A549 (cell line): ENCODE data around the gene DPPA4. TPM values are rescaled to one million over a fixed set of nuclear protein-coding genes. Genes with fewer than 3 reads are reported as not detected.

Experiments
- ATAC-seq, 2 experiments: fragments of 200-7000 bp in 1 of 2; fragments of >200 bp in 1 of 2; cut with Nextera tagmentation in 1 of 2; cut with Tn5 transposase in 1 of 2; 3 replicates each; pipeline versions ENCODE4 v1.8.0 to v1.9.1; 2018 to 2020; ENCODE audit warnings: mild to moderate bottlenecking in 1 of 2, moderate library complexity in 1 of 2
- CTCF ChIA-PET: fragments of 300-600 bp; sonication (Branson Sonifier 250); formaldehyde crosslinking; extraction: SDS; loops from one replicate; lab custom pipeline; 2021; ENCODE audit warnings: antibody characterized with exemption, inconsistent platforms; lab: Yijun Ruan, JAX
- POLR2A ChIA-PET: fragments of 350-600 bp; formaldehyde crosslinking; extraction: SDS; loops from one replicate; lab custom pipeline; 2021; ENCODE audit warnings: antibody characterized with exemption, inconsistent platforms; lab: Yijun Ruan, JAX
- DNase-seq, 2 experiments: peaks; one replicate each; pipeline versions ENCODE4 v3.0.0 to v3.0.0-alpha.2; 2011 to 2016; ENCODE audit warnings: low read depth in 1 of 2, low spot score in 1 of 2
- FAIRE-seq: peaks from 2 replicates; lab custom pipeline; 2011; peaks lifted over from hg19 to GRCh38; lab: Jason Lieb, UNC
- H3K27ac ChIP-seq, 2 experiments: fragments of >200 bp; sonication (Bioruptor Twin); formaldehyde crosslinking; 3 replicates each; pipeline ENCODE4 v1.5.1; 2016 to 2017
- H3K4me1 ChIP-seq: fragments of >200 bp; sonication (Bioruptor Twin); formaldehyde crosslinking; 3 replicates; pipeline ENCODE4 v1.6.1; 2016
- H3K4me2 ChIP-seq: fragments of >200 bp; sonication (Bioruptor Twin); formaldehyde crosslinking; 3 replicates; pipeline ENCODE4 v1.6.1; 2016
- H3K4me3 ChIP-seq: fragments of >200 bp; sonication (Bioruptor Twin); formaldehyde crosslinking; 3 replicates; pipeline ENCODE4 v1.5.1; 2016
- H3K9me3 ChIP-seq: fragments of >200 bp; sonication (Bioruptor Twin); formaldehyde crosslinking; 3 replicates; pipeline ENCODE4 v1.6.1; 2016
- BHLHE40 ChIP-seq: IDR thresholded peaks from 2 replicates; pipeline ENCODE4 v1.6.1; 2012; ENCODE audit warnings: low read depth, low read length, inconsistent platforms
- CHD2 ChIP-seq: fragments of 150-350 bp; IDR thresholded peaks from 2 replicates; pipeline ENCODE4 v1.6.1; 2014; ENCODE audit warnings: low read length; ENCODE audit not compliant: partially characterized antibody
- EHF ChIP-seq: fragments of 250-450 bp; sonication (Bioruptor Pico); IDR thresholded peaks from 2 replicates; pipeline ENCODE4 v1.5.0; 2020; ENCODE audit warnings: mild to moderate bottlenecking
- ESRRA ChIP-seq: fragments of 150-350 bp; IDR thresholded peaks from 2 replicates; pipeline ENCODE4 v1.6.1; 2014; ENCODE audit warnings: mild to moderate bottlenecking, low read length, borderline replicate concordance
- FOSL2 ChIP-seq, 2 experiments: fragments of 450-650 bp in 1 of 2; fragments of >200 bp in 1 of 2; sonication (Bioruptor Twin) in 1 of 2; formaldehyde crosslinking; IDR thresholded peaks; 2 replicates each; pipeline versions ENCODE4 v1.5.0 to v1.6.1; 2016 to 2020; ENCODE audit warnings: mild to moderate bottlenecking in 1 of 2, moderate library complexity in 1 of 2
- FOXS1 ChIP-seq: fragments of 250-450 bp; sonication (Bioruptor Pico); IDR thresholded peaks from 2 replicates; pipeline ENCODE4 v1.5.0; 2020; ENCODE audit warnings: mild to moderate bottlenecking, moderate library complexity
- GATA3 ChIP-seq: IDR thresholded peaks from 2 replicates; pipeline ENCODE4 v1.6.1; 2012; ENCODE audit warnings: borderline replicate concordance
- JUNB ChIP-seq: fragments of >200 bp; sonication (Bioruptor Twin); formaldehyde crosslinking; IDR thresholded peaks from 2 replicates; pipeline ENCODE4 v1.6.1; 2016
- KDM1A ChIP-seq: fragments of 200-600 bp; sonication (generic); IDR thresholded peaks from 2 replicates; pipeline ENCODE4 v1.6.1; 2016; ENCODE audit warnings: low read depth, mild to moderate bottlenecking
- KDM5A ChIP-seq: fragments of 200-600 bp; sonication (generic); IDR thresholded peaks from 2 replicates; pipeline ENCODE4 v1.6.1; 2016; ENCODE audit warnings: antibody characterized with exemption, mild to moderate bottlenecking
- POLR2AphosphoS2 ChIP-seq: conservative IDR thresholded peaks from 2 replicates; pipeline ENCODE4 v1.6.1; 2012; ENCODE audit warnings: low read length, improper control_type of control experiment, inconsistent platforms
- RAD21 ChIP-seq, 2 experiments: fragments of >200 bp in 1 of 2; sonication (Bioruptor Twin) in 1 of 2; formaldehyde crosslinking in 1 of 2; IDR thresholded peaks in 1 of 2; conservative IDR thresholded peaks in 1 of 2; 2 replicates in 1 of 2; 3 replicates in 1 of 2; pipeline ENCODE4 v1.6.1; 2012 to 2018; ENCODE audit warnings: inconsistent platforms in 1 of 2
- RARB ChIP-seq: fragments of 250-450 bp; sonication (Bioruptor Pico); IDR thresholded peaks from 2 replicates; pipeline ENCODE4 v1.8.0; 2021; ENCODE audit warnings: mild to moderate bottlenecking, moderate library complexity
- RFX5 ChIP-seq: fragments of 450-650 bp; IDR thresholded peaks from 2 replicates; pipeline ENCODE4 v1.7.1; 2014; ENCODE audit warnings: antibody characterized with exemption, mild to moderate bottlenecking, moderate library complexity
- SMC3 ChIP-seq: fragments of >200 bp; sonication (Bioruptor Twin); formaldehyde crosslinking; IDR thresholded peaks from 3 replicates; pipeline ENCODE4 v1.6.1; 2018; ENCODE audit warnings: inconsistent platforms
- TP53 ChIP-seq: fragments of 250-450 bp; sonication (Bioruptor Pico); IDR thresholded peaks from 2 replicates; pipeline ENCODE4 v1.5.0; 2021; ENCODE audit warnings: mild to moderate bottlenecking, moderate library complexity
- ZC3H11A ChIP-seq: fragments of 450-650 bp; IDR thresholded peaks from 2 replicates; pipeline ENCODE4 v1.6.1; 2014; ENCODE audit warnings: antibody characterized with exemption, mild to moderate bottlenecking
- ZFP36 ChIP-seq: fragments of 450-650 bp; IDR thresholded peaks from 2 replicates; pipeline ENCODE4 v1.6.1; 2014; ENCODE audit warnings: borderline replicate concordance; ENCODE audit not compliant: partially characterized antibody
- ZNF302 ChIP-seq: fragments of 250-450 bp; sonication (Bioruptor Pico); IDR thresholded peaks from 2 replicates; pipeline ENCODE4 v1.9.0; 2021; ENCODE audit warnings: inconsistent platforms, mild to moderate bottlenecking, moderate library complexity
- WGBS: methylation state at CpG from one replicate; pipeline ENCODE4 v1.1.6; 2017; ENCODE audit errors: missing lambda C conversion rate; 5-methylcytosine and 5-hydroxymethylcytosine counted together
- polyA plus RNA-seq, 4 experiments: library from polyadenylated mRNA; depleted of rRNA in 3 of 4; stranded (reverse); fragments of >200 nt; fragmentation: RNase III in 1 of 4; extraction: RNeasy Plus Mini Kit Qiagen cat#74134 plus additional on column Dnase treatment in 1 of 4; gene quantifications; 2 replicates in 3 of 4; 3 replicates in 1 of 4; pipeline ENCODE4 v1.2.3, GENCODE V29; 2011 to 2017
- TF ChIP-seq, protein P1 (sequence below): IDR thresholded peaks from 2 replicates; pipeline ENCODE4 v1.6.1; 2012
- TF ChIP-seq, protein P2 (sequence below): fragments of >200 bp; sonication (Bioruptor Twin); formaldehyde crosslinking; IDR thresholded peaks from 3 replicates; pipeline ENCODE4 v1.5.1; 2016
- TF ChIP-seq, protein P3 (sequence below): fragments of >200 bp; sonication (Bioruptor Twin); formaldehyde crosslinking; IDR thresholded peaks from 3 replicates; pipeline ENCODE4 v1.6.1; 2016
- TF ChIP-seq, protein P4 (sequence below): fragments of 450-650 bp; IDR thresholded peaks from 2 replicates; pipeline ENCODE4 v1.6.1; 2014; ENCODE audit warnings: antibody characterized with exemption
- TF ChIP-seq, protein P5 (sequence below): IDR thresholded peaks from 2 replicates; pipeline ENCODE4 v1.6.1; 2012; ENCODE audit warnings: low read depth, borderline replicate concordance

Gene DPPA4
- polyA plus RNA-seq, 2 of the 4 experiments (the other 2 are of a cell fraction) = not detected

DNA sequence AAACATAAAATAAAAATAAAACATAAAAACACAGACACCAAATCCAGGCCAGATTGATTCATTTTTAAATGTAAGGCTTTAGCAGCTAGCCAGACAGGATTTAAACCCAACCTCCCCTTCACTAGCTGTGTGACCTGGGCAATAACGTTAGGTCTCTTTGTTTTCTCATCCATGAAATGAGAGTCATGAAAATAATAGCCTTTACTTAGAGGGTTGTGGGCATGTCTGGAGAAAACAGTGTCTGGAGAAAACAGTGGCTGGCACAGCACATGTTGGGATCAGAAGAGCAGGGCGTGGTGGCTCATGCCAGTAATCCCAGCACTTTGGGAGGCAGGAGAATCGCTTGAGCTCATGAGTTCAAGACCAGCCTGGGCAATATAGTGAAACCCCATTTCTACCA is 1.9 kb upstream of the DPPA4 start:
- Histone ChIP-seq H3K4me1 (peaks cover 15% of the 10 kb centered on the region; the same call in 2 of the 3 replicates), H3K4me2 (no peak overlapping the region), H3K9me3 (no peaks in the 10 kb centered on the region), H3K4me3 (no peak overlapping the region), H3K27ac (0 out of 6 replicates have a peak overlapping the region, but pooled peaks of 1 of the 2 experiments have one; percentile 8)
- CTCF ChIA-PET = interaction anchor here (1.1 kb wide), 1 partner anchor 18 kb away, joined by 3 read pairs; no protein-coding TSS in a partner anchor
- WGBS = 51% methylated on average over 3 of the region's 3 CpGs
- FAIRE-seq (no peak), ATAC-seq (no peak), DNase-seq (no peak)
- POLR2A ChIA-PET = no interaction called here
- TF ChIP-seq ZFP36 (no peak), RAD21 (conservative IDR thresholded peaks at IDR 0.05 in 1 of 2, IDR thresholded peaks at IDR 0.05 in 1 of 2) (no peak), JUNB (no peak), ZNF302 (no peak), SMC3 (no peak), KDM1A (no peak), POLR2AphosphoS2 (no peak), BHLHE40 (no peak), EHF (CRISPR knock-in tag) (no peak), RFX5 (no peak), FOXS1 (CRISPR knock-in tag) (no peak), RARB (CRISPR knock-in tag) (no peak), TP53 (CRISPR knock-in tag) (no peak), ZC3H11A (no peak), FOSL2 (IDR thresholded peaks at IDR 0.05) (no peak), FOSL2 (CRISPR knock-in tag; IDR thresholded peaks at IDR 0.05) (no peak)
- TF ChIP-seq, protein P1, sequence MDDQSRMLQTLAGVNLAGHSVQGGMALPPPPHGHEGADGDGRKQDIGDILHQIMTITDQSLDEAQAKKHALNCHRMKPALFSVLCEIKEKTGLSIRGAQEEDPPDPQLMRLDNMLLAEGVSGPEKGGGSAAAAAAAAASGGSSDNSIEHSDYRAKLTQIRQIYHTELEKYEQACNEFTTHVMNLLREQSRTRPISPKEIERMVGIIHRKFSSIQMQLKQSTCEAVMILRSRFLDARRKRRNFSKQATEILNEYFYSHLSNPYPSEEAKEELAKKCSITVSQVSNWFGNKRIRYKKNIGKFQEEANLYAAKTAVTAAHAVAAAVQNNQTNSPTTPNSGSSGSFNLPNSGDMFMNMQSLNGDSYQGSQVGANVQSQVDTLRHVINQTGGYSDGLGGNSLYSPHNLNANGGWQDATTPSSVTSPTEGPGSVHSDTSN = no peak
- TF ChIP-seq, protein P2, sequence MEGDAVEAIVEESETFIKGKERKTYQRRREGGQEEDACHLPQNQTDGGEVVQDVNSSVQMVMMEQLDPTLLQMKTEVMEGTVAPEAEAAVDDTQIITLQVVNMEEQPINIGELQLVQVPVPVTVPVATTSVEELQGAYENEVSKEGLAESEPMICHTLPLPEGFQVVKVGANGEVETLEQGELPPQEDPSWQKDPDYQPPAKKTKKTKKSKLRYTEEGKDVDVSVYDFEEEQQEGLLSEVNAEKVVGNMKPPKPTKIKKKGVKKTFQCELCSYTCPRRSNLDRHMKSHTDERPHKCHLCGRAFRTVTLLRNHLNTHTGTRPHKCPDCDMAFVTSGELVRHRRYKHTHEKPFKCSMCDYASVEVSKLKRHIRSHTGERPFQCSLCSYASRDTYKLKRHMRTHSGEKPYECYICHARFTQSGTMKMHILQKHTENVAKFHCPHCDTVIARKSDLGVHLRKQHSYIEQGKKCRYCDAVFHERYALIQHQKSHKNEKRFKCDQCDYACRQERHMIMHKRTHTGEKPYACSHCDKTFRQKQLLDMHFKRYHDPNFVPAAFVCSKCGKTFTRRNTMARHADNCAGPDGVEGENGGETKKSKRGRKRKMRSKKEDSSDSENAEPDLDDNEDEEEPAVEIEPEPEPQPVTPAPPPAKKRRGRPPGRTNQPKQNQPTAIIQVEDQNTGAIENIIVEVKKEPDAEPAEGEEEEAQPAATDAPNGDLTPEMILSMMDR = no peak
- TF ChIP-seq, protein P3, sequence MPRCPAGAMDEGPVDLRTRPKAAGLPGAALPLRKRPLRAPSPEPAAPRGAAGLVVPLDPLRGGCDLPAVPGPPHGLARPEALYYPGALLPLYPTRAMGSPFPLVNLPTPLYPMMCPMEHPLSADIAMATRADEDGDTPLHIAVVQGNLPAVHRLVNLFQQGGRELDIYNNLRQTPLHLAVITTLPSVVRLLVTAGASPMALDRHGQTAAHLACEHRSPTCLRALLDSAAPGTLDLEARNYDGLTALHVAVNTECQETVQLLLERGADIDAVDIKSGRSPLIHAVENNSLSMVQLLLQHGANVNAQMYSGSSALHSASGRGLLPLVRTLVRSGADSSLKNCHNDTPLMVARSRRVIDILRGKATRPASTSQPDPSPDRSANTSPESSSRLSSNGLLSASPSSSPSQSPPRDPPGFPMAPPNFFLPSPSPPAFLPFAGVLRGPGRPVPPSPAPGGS = no peak
- TF ChIP-seq, protein P4, sequence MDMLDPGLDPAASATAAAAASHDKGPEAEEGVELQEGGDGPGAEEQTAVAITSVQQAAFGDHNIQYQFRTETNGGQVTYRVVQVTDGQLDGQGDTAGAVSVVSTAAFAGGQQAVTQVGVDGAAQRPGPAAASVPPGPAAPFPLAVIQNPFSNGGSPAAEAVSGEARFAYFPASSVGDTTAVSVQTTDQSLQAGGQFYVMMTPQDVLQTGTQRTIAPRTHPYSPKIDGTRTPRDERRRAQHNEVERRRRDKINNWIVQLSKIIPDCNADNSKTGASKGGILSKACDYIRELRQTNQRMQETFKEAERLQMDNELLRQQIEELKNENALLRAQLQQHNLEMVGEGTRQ = no peak
- TF ChIP-seq, all 56 proteins: peak for 0

DNA sequence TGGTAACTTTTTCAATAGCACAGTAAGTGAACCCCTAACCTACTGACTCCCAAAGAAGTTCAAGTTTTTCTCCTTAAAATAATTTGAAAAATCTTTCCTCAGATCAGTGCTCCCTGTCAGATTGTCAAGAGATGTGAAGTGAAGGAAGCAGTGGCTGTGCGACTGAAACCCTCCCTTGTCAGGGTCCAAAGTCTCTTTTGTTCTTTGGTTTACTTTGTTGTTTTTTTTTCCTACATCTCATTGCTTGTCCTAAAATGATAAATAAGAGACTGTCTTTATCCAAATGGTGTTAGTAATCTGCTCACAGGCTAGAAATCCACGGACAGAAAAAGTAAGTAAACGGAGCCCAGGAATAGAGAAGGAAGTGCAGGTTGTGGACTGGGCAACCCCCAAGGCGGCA is 976 bp upstream of the DPPA4 start:
- no peak overlapping the region; a peak in 1 of 6 replicates for H3K27ac ChIP-seq
- H3K9me3 ChIP-seq = no peaks in the 10 kb centered on the region
- CTCF ChIA-PET = no interaction called here
- POLR2A ChIA-PET = no interaction called here
- 29% methylated on average over 4 of the region's 4 CpGs for WGBS
- ATAC-seq (no peak), FAIRE-seq (no peak)
- peak overlapping the region; percentile 26; the same call in 2 of the 3 replicates for H3K4me2 ChIP-seq
- H3K4me1 ChIP-seq = peaks cover 15% of the 10 kb centered on the region; the same call in 2 of the 3 replicates
- no peak overlapping the region for H3K4me3 ChIP-seq
- TF ChIP-seq KDM1A (no peak), GATA3 (no peak), EHF (CRISPR knock-in tag) (no peak), BHLHE40 (no peak), ZNF302 (no peak), ESRRA (no peak), CHD2 (no peak), KDM5A (no peak)
- TF ChIP-seq, protein P2 = no peak
- TF ChIP-seq, protein P5, sequence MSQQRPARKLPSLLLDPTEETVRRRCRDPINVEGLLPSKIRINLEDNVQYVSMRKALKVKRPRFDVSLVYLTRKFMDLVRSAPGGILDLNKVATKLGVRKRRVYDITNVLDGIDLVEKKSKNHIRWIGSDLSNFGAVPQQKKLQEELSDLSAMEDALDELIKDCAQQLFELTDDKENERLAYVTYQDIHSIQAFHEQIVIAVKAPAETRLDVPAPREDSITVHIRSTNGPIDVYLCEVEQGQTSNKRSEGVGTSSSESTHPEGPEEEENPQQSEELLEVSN = no peak
- TF ChIP-seq, all 56 proteins: peak for 0
- DNase-seq = no peak
